NT2/D1 (cell line): ENCODE results near the gene NUBP2.

Experiments
- DNase-seq: peaks from one replicate; pipeline ENCODE4 v3.0.0-alpha.2; 2011; ENCODE audit warnings: low read depth, low spot score
- H3K27me3 ChIP-seq: 2 replicates; pipeline ENCODE4 v1.6.0; 2011; ENCODE audit warnings: mild to moderate bottlenecking; ENCODE audit not compliant: insufficient read length, insufficient read depth
- H3K36me3 ChIP-seq: 2 replicates; pipeline ENCODE4 v1.6.1; 2011; ENCODE audit warnings: mild to moderate bottlenecking, low read length, mixed read lengths; ENCODE audit not compliant: insufficient read depth, insufficient read length
- H3K4me1 ChIP-seq: 2 replicates; pipeline ENCODE4 v1.5.1; 2011; ENCODE audit not compliant: insufficient read depth, insufficient read length
- H3K4me3 ChIP-seq: 2 replicates; pipeline ENCODE4 v1.5.1; 2011; ENCODE audit warnings: low read depth; ENCODE audit not compliant: insufficient read length
- H3K9ac ChIP-seq: 2 replicates; pipeline ENCODE4 v1.6.0; 2011; ENCODE audit warnings: low read depth; ENCODE audit not compliant: insufficient read length
- H3K9me3 ChIP-seq: 2 replicates; pipeline ENCODE4 v1.5.1; 2011; ENCODE audit warnings: mild to moderate bottlenecking, low read length; ENCODE audit not compliant: insufficient read depth
- SUZ12 ChIP-seq: IDR thresholded peaks from 2 replicates; pipeline ENCODE4 v1.6.1; 2011; ENCODE audit not compliant: insufficient read length, insufficient read depth; ENCODE audit errors: extremely low read depth
- YY1 ChIP-seq: IDR thresholded peaks from 2 replicates; pipeline ENCODE4 v1.6.1; 2011; ENCODE audit not compliant: insufficient read length, insufficient read depth
- ZNF274 ChIP-seq: IDR thresholded peaks from 2 replicates; pipeline ENCODE4 v1.6.1; 2011; ENCODE audit warnings: mild to moderate bottlenecking, low read depth, low read length

Gene NUBP2

GRCh38 chr16:1809281-1809801 lies 26.6 kb downstream of the NUBP2 start:
- Histone ChIP-seq H3K4me1 (no peaks in the 10 kb centered on the region), H3K9ac (peak overlapping the region; percentile 18), H3K9me3 (no peaks in the 10 kb centered on the region), H3K36me3 (peaks cover 31% of the 10 kb centered on the region), H3K4me3 (no peak overlapping the region), H3K27me3 (no peaks in the 10 kb centered on the region)
- no peak for DNase-seq
- no peak for TF ChIP-seq ZNF274
- no peak for TF ChIP-seq SUZ12
- no peak for TF ChIP-seq YY1

- H3K9me3 ChIP-seq: no peaks in the 10 kb centered on the region
- no peak for DNase-seq
- H3K27me3 ChIP-seq: no peaks in the 10 kb centered on the region
- H3K4me3 ChIP-seq: no peak overlapping the region
- no peak overlapping the region for H3K9ac ChIP-seq
- peaks cover 24% of the 10 kb centered on the region for H3K36me3 ChIP-seq
- TF ChIP-seq YY1: no peak
- TF ChIP-seq ZNF274: no peak
- TF ChIP-seq SUZ12: no peak
- H3K4me1 ChIP-seq: no peaks in the 10 kb centered on the region
Measured at GRCh38 chr16:1810106-1810505, 27.3 kb downstream of the NUBP2 start.

- Histone ChIP-seq H3K4me1 (no peaks in the 10 kb centered on the region), H3K9me3 (no peaks in the 10 kb centered on the region), H3K27me3 (no peaks in the 10 kb centered on the region), H3K36me3 (peaks cover 22% of the 10 kb centered on the region), H3K4me3 (no peak overlapping the region), H3K9ac (no peak overlapping the region)
- DNase-seq: no peak
- TF ChIP-seq ZNF274: no peak
- TF ChIP-seq YY1: no peak
- no peak for TF ChIP-seq SUZ12
Measured at GRCh38 chr16:1810536-1810935, 27.8 kb downstream of the NUBP2 start.

- Histone ChIP-seq H3K4me3 (no peak overlapping the region), H3K9ac (no peak overlapping the region), H3K9me3 (no peaks in the 10 kb centered on the region), H3K4me1 (no peaks in the 10 kb centered on the region), H3K27me3 (no peaks in the 10 kb centered on the region), H3K36me3 (peaks cover 24% of the 10 kb centered on the region)
- TF ChIP-seq ZNF274: no peak
- TF ChIP-seq YY1: no peak
- no peak for TF ChIP-seq SUZ12
- DNase-seq: peak; percentile 44
Measured at GRCh38 chr16:1812732-1813163, 30.0 kb downstream of the NUBP2 start.

- Histone ChIP-seq H3K9me3 (no peaks in the 10 kb centered on the region), H3K27me3 (no peaks in the 10 kb centered on the region), H3K36me3 (peaks cover 15% of the 10 kb centered on the region), H3K4me3 (no peak overlapping the region), H3K9ac (no peak overlapping the region), H3K4me1 (no peaks in the 10 kb centered on the region)
- no peak for TF ChIP-seq ZNF274
- no peak for TF ChIP-seq SUZ12
- no peak for TF ChIP-seq YY1
- DNase-seq: no peak
Measured at GRCh38 chr16:1815461-1815860, 32.7 kb downstream of the NUBP2 start.

GRCh38 chr16:1816396-1817275 lies 33.9 kb downstream of the NUBP2 start:
- Histone ChIP-seq H3K4me3 (no peak overlapping the region), H3K27me3 (no peaks in the 10 kb centered on the region), H3K9me3 (no peaks in the 10 kb centered on the region), H3K4me1 (no peaks in the 10 kb centered on the region), H3K36me3 (peaks cover 19% of the 10 kb centered on the region), H3K9ac (no peak overlapping the region)
- no peak for DNase-seq
- TF ChIP-seq ZNF274 (no peak), SUZ12 (no peak), YY1 (no peak)

GRCh38 chr16:1817276-1817589 lies 34.5 kb downstream of the NUBP2 start:
- Histone ChIP-seq H3K4me1 (no peaks in the 10 kb centered on the region), H3K36me3 (peaks cover 24% of the 10 kb centered on the region), H3K9me3 (no peaks in the 10 kb centered on the region), H3K27me3 (no peaks in the 10 kb centered on the region), H3K4me3 (no peak overlapping the region), H3K9ac (no peak overlapping the region)
- TF ChIP-seq ZNF274: no peak
- TF ChIP-seq YY1: no peak
- no peak for TF ChIP-seq SUZ12
- no peak for DNase-seq
